Spleen (tissue), 7 donors: ENCODE data around the gene PSMF1.

ENCODE experiments used
- POLR2A ChIP-seq, 3 donors: fragments of 450-650 bp; IDR thresholded peaks; one replicate each; pipeline ENCODE4 v1.5.1; 2017; ENCODE audit warnings: antibody characterized with exemption in 3 of 3, mild to moderate bottlenecking in 1 of 3
- POLR2AphosphoS5 ChIP-seq, 3 donors: sonication (generic); formaldehyde crosslinking; IDR thresholded peaks; one replicate each; pipeline ENCODE4 v1.5.1; 2017; ENCODE audit warnings: antibody characterized with exemption in 3 of 3
- TF ChIP-seq, protein P1 (sequence below), 11 experiments: fragments of 200-600 bp in 7 of 11; fragments of 450-650 bp in 4 of 11; sonication (generic) in 4 of 11; IDR thresholded peaks in 8 of 11; conservative IDR thresholded peaks in 3 of 11; 1 replicate in 7 of 11; 2 replicates in 4 of 11; pipeline versions ENCODE4 v1.4.0 to v1.8.0; 2016 to 2021; ENCODE audit warnings: antibody characterized with exemption in 11 of 11, inconsistent platforms in 4 of 11, mild to moderate bottlenecking in 1 of 11
- donor health status: DM: no; HTN: no; CAD: no; lungs with moderate emphysema.
- donor health status: DM: no; HTN: no; CAD: no.
- donor health status: DM: no; HTN: no; CAD: no.

DNA sequence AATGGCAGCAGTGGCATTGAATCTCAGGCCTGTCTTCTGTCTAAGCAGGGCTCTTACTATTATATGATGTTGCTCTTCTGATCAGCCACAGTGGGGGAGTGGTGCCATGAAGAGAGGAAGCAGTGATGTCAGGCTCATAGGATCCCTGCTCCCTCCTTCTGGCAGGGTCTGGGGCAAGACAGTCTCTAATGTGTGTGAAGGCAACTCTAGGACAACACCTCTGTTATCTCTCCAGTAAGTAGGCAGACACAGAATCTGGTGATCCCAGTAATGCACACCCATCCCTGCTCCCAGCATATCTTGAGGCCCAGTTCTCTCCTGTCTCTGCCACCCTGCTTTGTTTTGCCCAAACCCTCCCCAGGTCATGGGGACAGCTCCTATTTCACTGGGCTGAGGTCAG is 93.6 kb downstream of the PSMF1 start:
- no peak for TF ChIP-seq POLR2AphosphoS5 (IDR thresholded peaks at IDR 0.05)
- TF ChIP-seq, protein P1, sequence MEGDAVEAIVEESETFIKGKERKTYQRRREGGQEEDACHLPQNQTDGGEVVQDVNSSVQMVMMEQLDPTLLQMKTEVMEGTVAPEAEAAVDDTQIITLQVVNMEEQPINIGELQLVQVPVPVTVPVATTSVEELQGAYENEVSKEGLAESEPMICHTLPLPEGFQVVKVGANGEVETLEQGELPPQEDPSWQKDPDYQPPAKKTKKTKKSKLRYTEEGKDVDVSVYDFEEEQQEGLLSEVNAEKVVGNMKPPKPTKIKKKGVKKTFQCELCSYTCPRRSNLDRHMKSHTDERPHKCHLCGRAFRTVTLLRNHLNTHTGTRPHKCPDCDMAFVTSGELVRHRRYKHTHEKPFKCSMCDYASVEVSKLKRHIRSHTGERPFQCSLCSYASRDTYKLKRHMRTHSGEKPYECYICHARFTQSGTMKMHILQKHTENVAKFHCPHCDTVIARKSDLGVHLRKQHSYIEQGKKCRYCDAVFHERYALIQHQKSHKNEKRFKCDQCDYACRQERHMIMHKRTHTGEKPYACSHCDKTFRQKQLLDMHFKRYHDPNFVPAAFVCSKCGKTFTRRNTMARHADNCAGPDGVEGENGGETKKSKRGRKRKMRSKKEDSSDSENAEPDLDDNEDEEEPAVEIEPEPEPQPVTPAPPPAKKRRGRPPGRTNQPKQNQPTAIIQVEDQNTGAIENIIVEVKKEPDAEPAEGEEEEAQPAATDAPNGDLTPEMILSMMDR (IDR thresholded peaks at IDR 0.05 in 8 of 11, conservative IDR thresholded peaks at IDR 0.05 in 3 of 11) = no peak
- no peak for TF ChIP-seq POLR2A (IDR thresholded peaks at IDR 0.05)
